WERI-Rb-1 (cell line): Measurements from ENCODE around the gene PRLR.
"Not testable (repeated sequence)": the region's sequence is repeated elsewhere in the genome, so short reads cannot be mapped to it uniquely, and the experiment has no call there.

Experiments used
- DNase-seq: peaks from one replicate; pipeline ENCODE4 v3.0.0-alpha.2; 2020
- H3K27ac ChIP-seq: fragments of 250-450 bp; sonication (Bioruptor Pico); 2 replicates; pipeline ENCODE4 v1.5.1; 2020; ENCODE audit warnings: mild to moderate bottlenecking, moderate library complexity
- H3K27me3 ChIP-seq: fragments of 250-450 bp; sonication (Bioruptor Pico); 2 replicates; pipeline ENCODE4 v1.5.1; 2021; ENCODE audit warnings: mild to moderate bottlenecking, low read depth, moderate library complexity; ENCODE audit not compliant: insufficient read depth, severe bottlenecking
- H3K36me3 ChIP-seq: fragments of 250-450 bp; sonication (Bioruptor Pico); 2 replicates; pipeline ENCODE4 v1.5.1; 2020; ENCODE audit warnings: mild to moderate bottlenecking, moderate library complexity
- H3K4me3 ChIP-seq: 2 replicates; pipeline ENCODE4 v1.5.1; 2011; ENCODE audit warnings: low read depth, mild to moderate bottlenecking, control low read depth, low read length
- H3K9me3 ChIP-seq: fragments of 250-450 bp; sonication (Bioruptor Pico); 2 replicates; pipeline ENCODE4 v1.5.1; 2021; ENCODE audit warnings: mild to moderate bottlenecking, moderate library complexity; ENCODE audit not compliant: severe bottlenecking
- CTCF ChIP-seq: IDR thresholded peaks from 2 replicates; pipeline ENCODE4 v1.5.1; 2011; ENCODE audit warnings: low read depth, mild to moderate bottlenecking, control low read depth, inconsistent platforms, low read length

PRLR gene

DNA sequence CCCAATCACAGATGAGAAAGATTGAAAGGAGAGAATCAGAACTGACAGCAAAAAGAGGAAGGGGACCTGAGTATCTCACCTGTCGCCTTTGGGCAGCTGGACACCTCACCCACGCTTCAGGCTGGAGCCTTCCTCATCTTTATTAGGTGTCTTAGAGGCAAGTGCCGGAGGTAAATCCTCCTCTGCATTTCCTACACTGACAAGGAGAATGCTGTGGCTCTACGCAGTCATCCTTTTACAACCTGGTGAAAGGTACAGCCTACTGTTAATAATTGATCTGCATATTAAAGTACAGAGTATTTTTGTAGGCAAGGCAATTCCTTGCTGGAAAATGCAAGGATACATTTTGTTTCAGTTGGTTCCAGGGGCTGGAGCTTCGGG is 34.8 kb downstream of the PRLR start:
- no peaks in the 10 kb centered on the region for H3K9me3 ChIP-seq
- no peaks in the 10 kb centered on the region for H3K36me3 ChIP-seq
- no peak overlapping the region for H3K27ac ChIP-seq
- TF ChIP-seq CTCF: no peak
- peaks cover 89% of the 10 kb centered on the region for H3K27me3 ChIP-seq
- H3K4me3 ChIP-seq: no peak overlapping the region
- DNase-seq: no peak

DNA sequence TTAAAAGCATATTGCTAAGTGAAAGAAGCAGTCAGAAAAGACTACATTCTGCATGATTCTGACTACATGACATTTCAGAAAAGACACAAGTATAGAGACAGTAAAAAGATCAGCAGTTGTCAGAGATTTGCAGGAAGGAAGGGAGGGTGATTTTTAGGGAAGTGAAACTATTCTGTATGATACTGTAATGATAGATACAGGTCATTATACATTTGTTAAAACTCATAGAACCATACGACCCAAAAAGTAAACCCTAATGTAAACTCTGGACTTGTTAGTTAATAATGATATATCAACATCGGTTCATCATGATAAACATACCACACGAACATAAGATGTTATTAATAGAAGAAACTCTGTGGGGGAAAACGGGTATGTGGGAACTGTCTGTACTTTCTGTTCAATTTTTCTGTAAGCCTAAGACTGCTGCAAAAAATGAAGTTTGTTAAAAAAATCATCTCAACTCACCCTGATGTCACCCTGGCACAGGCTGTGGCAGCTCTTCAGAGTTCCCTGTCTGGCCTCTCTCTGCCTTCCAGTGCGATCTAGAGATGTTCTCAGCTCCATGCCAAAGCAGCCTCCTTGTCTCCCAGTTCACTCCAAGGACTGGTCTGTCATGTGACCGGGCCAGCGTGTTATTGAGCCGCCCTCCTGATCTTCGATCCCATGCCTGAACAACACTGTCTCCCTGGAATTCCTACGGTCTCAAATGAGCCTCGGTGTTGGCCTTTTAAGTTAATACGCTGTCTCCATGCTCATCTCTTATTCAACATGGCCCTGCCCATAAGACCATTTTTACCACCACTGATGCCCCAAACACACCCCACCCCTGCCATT is 35.4 kb downstream of the PRLR start:
- no peaks in the 10 kb centered on the region for H3K9me3 ChIP-seq
- H3K4me3 ChIP-seq: no peak overlapping the region
- no peak for DNase-seq
- no peak for TF ChIP-seq CTCF
- H3K27ac ChIP-seq: no peak overlapping the region
- peaks cover 89% of the 10 kb centered on the region for H3K27me3 ChIP-seq
- no peaks in the 10 kb centered on the region for H3K36me3 ChIP-seq

DNA sequence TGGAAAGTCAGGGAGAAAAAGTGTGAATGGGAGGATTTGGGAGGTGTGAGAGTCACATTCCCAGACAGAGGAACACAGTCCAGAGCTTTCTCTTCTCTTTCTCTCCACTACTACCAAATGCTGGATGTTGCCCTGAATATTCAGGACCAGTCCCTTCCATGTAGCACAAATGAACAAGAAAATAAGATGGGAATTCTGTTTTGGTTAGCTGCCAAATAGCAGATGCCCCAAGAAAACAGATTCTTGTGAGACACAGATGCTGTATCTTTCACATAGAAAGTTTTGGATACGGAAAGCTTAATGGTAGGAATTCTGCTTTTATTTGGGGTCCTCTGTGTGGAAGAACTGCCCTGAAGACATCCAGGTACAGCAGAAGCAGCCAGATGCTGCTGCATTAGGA is 37.8 kb downstream of the PRLR start:
- Histone ChIP-seq H3K4me3 (no peak overlapping the region), H3K27me3 (peaks cover 86% of the 10 kb centered on the region), H3K9me3 (no peaks in the 10 kb centered on the region), H3K27ac (no peak overlapping the region), H3K36me3 (no peaks in the 10 kb centered on the region)
- no peak for TF ChIP-seq CTCF
- DNase-seq: no peak

GRCh38 chr5:35189801-35190200 is 40.5 kb downstream of the PRLR start:
- peaks cover 80% of the 10 kb centered on the region for H3K27me3 ChIP-seq
- not testable (repeated sequence) for H3K4me3 ChIP-seq, DNase-seq, H3K9me3 ChIP-seq, H3K27ac ChIP-seq, H3K36me3 ChIP-seq

GRCh38 chr5:35188031-35188457 is 42.2 kb downstream of the PRLR start:
- Histone ChIP-seq H3K27ac (no peak overlapping the region), H3K9me3 (no peaks in the 10 kb centered on the region), H3K27me3 (peaks cover 81% of the 10 kb centered on the region), H3K36me3 (no peaks in the 10 kb centered on the region), H3K4me3 (no peak overlapping the region)
- TF ChIP-seq CTCF: no peak
- no peak for DNase-seq

DNA sequence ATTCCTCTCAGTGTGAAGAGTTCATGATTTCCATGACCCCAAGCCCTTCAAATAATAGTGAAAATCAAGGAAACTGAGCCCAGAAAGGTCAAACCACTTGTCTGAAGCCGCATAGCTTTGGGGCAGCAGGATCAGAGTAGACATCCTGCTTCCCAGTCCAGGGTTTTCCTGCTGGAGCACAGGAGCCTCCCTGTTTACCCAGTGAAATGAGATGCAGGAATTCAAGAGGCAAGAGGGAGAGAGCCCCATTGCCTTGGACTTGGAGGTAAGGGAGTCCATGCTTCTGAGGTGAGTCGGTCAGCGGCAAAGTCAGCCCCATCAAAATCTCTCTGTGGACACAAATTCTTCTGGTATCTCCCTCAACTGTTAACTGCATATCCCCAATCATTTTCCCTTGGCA is 42.7 kb downstream of the PRLR start:
- H3K27ac ChIP-seq, H3K9me3 ChIP-seq, H3K4me3 ChIP-seq, DNase-seq, H3K36me3 ChIP-seq: not testable (repeated sequence)
- peaks cover 83% of the 10 kb centered on the region for H3K27me3 ChIP-seq

- H3K36me3 ChIP-seq: no peaks in the 10 kb centered on the region
- H3K4me3 ChIP-seq: no peak overlapping the region
- H3K27ac ChIP-seq: no peak overlapping the region
- peaks cover 82% of the 10 kb centered on the region for H3K27me3 ChIP-seq
- DNase-seq: no peak
- H3K9me3 ChIP-seq: no peaks in the 10 kb centered on the region
- TF ChIP-seq CTCF: no peak
Observed at GRCh38 chr5:35186749-35187148, 43.5 kb downstream of the PRLR start.
